ENCODE measurements around the gene TNFRSF8. TPM values are rescaled to one million over a fixed set of nuclear protein-coding genes. Genes with fewer than 3 reads are reported as not detected.

The TNFRSF8 gene
- total and polyA plus RNA-seq, 2 donors (not counting 1 experiment from before 2014, with no cell fraction given): 0.05 TPM; not detected in 1

DNA sequence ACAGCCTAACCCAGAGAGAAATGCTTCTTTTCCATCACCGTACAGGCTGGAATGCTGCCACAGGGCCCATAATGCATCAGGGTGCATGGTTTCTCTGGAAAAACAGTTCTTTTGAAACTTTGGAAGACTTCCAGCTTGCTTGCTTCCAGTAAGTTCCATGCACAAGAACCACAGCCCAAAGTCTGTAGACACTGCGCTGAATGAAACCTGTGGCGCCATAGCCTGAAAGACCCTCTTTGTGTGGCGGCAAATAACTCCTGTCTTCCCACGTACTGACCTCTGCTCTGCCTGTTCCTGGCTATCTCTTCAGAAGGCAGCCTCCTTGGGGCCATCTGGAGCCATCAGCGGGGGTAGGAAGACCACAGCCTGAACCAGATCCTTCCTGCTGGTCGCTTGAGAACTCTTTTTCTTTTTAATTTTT lies 28.7 kb upstream of the TNFRSF8 start:
- H4K20me1 ChIP-seq (ENCODE audit: control insufficient read depth, extremely low read depth, insufficient read depth, low read length): no peaks in the 10 kb centered on the region
- no peaks in the 10 kb centered on the region for H3K27me3 ChIP-seq (ENCODE audit: control insufficient read depth, insufficient read depth, low read length)
- peaks cover 8% of the 10 kb centered on the region for H3K36me3 ChIP-seq (ENCODE audit: control insufficient read depth, insufficient read depth, low read length)
- H3K4me1 ChIP-seq (ENCODE audit: control insufficient read depth, extremely low read depth, insufficient read depth, low read length): no peaks in the 10 kb centered on the region
- TF ChIP-seq EZH2 (IDR thresholded peaks at IDR 0.05; ENCODE audit: low read length, missing control alignments): no peak
- TF ChIP-seq, protein P1, sequence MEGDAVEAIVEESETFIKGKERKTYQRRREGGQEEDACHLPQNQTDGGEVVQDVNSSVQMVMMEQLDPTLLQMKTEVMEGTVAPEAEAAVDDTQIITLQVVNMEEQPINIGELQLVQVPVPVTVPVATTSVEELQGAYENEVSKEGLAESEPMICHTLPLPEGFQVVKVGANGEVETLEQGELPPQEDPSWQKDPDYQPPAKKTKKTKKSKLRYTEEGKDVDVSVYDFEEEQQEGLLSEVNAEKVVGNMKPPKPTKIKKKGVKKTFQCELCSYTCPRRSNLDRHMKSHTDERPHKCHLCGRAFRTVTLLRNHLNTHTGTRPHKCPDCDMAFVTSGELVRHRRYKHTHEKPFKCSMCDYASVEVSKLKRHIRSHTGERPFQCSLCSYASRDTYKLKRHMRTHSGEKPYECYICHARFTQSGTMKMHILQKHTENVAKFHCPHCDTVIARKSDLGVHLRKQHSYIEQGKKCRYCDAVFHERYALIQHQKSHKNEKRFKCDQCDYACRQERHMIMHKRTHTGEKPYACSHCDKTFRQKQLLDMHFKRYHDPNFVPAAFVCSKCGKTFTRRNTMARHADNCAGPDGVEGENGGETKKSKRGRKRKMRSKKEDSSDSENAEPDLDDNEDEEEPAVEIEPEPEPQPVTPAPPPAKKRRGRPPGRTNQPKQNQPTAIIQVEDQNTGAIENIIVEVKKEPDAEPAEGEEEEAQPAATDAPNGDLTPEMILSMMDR (conservative IDR thresholded peaks at IDR 0.05 in 1 of 2, IDR thresholded peaks at IDR 0.05 in 1 of 2; ENCODE audit: low read depth in 1 of 2, low read length in 2 of 2): no peak
- H3K27ac ChIP-seq (ENCODE audit: insufficient read depth, low read length): no peak overlapping the region
- DNase-seq (ENCODE audit: low read depth in 2 of 2): peak; percentile 58 to 66
- H3K79me2 ChIP-seq (ENCODE audit: control insufficient read depth, insufficient read depth, low read length): no peaks in the 10 kb centered on the region
- no peak overlapping the region for H3K4me3 ChIP-seq (replicated peaks in 1 of 4; ENCODE audit: control extremely low read depth in 1 of 4, insufficient read depth in 1 of 4, low read depth in 3 of 4, low read length in 4 of 4)
- no peaks in the 10 kb centered on the region for H3K9me3 ChIP-seq (ENCODE audit: control insufficient read depth, insufficient read depth, low read depth, low read length)
- H2AFZ ChIP-seq (ENCODE audit: low read length): no peak overlapping the region
- H3K4me2 ChIP-seq (ENCODE audit: extremely low read depth, insufficient read depth, low read length): no peak overlapping the region
- H3K9ac ChIP-seq (ENCODE audit: insufficient read depth, low read length): no peak overlapping the region

DNA sequence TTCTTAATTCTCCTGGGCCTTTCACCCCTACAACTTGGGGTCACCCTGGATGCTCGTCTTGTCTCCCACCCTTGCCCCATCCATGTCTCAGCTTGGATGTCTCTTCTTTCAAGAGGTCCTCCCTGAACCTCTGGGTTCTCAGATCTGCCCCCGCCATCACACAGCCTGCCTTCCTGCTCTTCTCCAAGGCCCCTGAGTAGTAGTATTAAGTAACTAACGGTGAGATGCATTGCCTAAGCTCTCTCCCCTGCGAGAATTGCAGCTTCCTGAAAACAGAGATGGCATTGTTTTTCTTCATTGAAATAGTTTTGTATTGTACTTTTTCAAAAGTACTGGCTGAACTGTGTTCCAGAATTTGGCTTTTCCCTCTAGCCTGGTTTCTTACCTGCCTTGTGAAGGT lies 27.8 kb upstream of the TNFRSF8 start:
- no peaks in the 10 kb centered on the region for H3K27me3 ChIP-seq (ENCODE audit: control insufficient read depth, insufficient read depth, low read length)
- no peak overlapping the region for H3K4me2 ChIP-seq (ENCODE audit: extremely low read depth, insufficient read depth, low read length)
- DNase-seq (ENCODE audit: low read depth in 2 of 2): no peak
- no peaks in the 10 kb centered on the region for H3K9me3 ChIP-seq (ENCODE audit: control insufficient read depth, insufficient read depth, low read depth, low read length)
- H4K20me1 ChIP-seq (ENCODE audit: control insufficient read depth, extremely low read depth, insufficient read depth, low read length): no peaks in the 10 kb centered on the region
- H3K27ac ChIP-seq (ENCODE audit: insufficient read depth, low read length): no peak overlapping the region
- no peak overlapping the region for H2AFZ ChIP-seq (ENCODE audit: low read length)
- no peaks in the 10 kb centered on the region for H3K79me2 ChIP-seq (ENCODE audit: control insufficient read depth, insufficient read depth, low read length)
- no peaks in the 10 kb centered on the region for H3K4me1 ChIP-seq (ENCODE audit: control insufficient read depth, extremely low read depth, insufficient read depth, low read length)
- no peak overlapping the region for H3K9ac ChIP-seq (ENCODE audit: insufficient read depth, low read length)
- peaks cover 2% of the 10 kb centered on the region for H3K36me3 ChIP-seq (ENCODE audit: control insufficient read depth, insufficient read depth, low read length)
- H3K4me3 ChIP-seq (replicated peaks in 1 of 4; ENCODE audit: control extremely low read depth in 1 of 4, insufficient read depth in 1 of 4, low read depth in 3 of 4, low read length in 4 of 4): no peak overlapping the region
- no peak for TF ChIP-seq EZH2 (IDR thresholded peaks at IDR 0.05; ENCODE audit: low read length, missing control alignments)
- TF ChIP-seq, protein P1 (conservative IDR thresholded peaks at IDR 0.05 in 1 of 2, IDR thresholded peaks at IDR 0.05 in 1 of 2; ENCODE audit: low read depth in 1 of 2, low read length in 2 of 2): no peak

DNA sequence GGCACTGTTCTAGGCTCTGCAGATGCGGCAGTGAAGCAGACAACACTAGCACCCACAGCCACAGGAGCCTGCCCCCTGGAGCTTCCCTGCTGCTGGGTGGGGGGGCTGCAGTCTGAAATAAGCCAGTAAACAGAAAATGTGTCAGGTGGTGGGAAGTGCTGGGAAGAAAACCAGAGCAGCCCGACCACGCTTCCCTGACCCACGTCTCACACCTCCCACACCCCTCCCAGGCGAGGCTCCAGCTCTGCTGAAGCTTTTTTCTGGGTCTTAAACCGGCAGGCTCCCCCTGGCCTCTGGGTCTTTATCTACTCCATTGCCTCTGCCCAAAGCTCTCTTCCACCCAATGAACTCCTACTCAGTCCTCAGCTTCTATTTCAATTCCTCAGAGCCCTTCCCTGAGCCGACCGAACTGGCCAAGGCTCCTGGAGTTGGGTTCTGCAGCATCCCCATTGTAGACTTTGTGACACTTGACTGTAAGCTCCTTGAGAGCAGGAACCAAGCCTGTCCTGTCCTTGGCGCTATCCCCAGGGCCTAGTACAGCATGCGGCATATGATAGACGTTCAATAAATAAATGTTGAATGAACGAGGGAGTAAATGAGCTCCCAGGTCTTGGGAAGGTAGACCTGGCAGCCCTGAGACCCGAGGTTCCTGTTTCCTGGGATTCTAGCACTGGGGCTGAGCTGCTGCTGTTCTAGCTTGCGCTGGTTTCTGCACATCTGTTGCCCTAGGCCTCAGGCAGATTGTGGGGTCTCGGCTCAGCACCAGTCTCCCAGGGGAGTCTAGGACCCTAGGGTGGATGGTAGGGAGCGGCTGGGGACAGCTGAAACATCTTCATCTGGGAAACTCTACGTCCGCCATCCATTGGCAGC lies 25.4 kb upstream of the TNFRSF8 start:
- H3K79me2 ChIP-seq (ENCODE audit: control insufficient read depth, insufficient read depth, low read length): no peaks in the 10 kb centered on the region
- no peaks in the 10 kb centered on the region for H3K36me3 ChIP-seq (ENCODE audit: control insufficient read depth, insufficient read depth, low read length)
- no peak for DNase-seq (ENCODE audit: low read depth in 2 of 2)
- H3K4me3 ChIP-seq (replicated peaks in 1 of 4; ENCODE audit: control extremely low read depth in 1 of 4, insufficient read depth in 1 of 4, low read depth in 3 of 4, low read length in 4 of 4): no peak overlapping the region
- H3K4me2 ChIP-seq (ENCODE audit: extremely low read depth, insufficient read depth, low read length): no peak overlapping the region
- H3K9me3 ChIP-seq (ENCODE audit: control insufficient read depth, insufficient read depth, low read depth, low read length): no peaks in the 10 kb centered on the region
- H3K27me3 ChIP-seq (ENCODE audit: control insufficient read depth, insufficient read depth, low read length): no peaks in the 10 kb centered on the region
- no peak overlapping the region for H3K9ac ChIP-seq (ENCODE audit: insufficient read depth, low read length)
- TF ChIP-seq EZH2 (IDR thresholded peaks at IDR 0.05; ENCODE audit: low read length, missing control alignments): no peak
- TF ChIP-seq, protein P1 (conservative IDR thresholded peaks at IDR 0.05 in 1 of 2, IDR thresholded peaks at IDR 0.05 in 1 of 2; ENCODE audit: low read depth in 1 of 2, low read length in 2 of 2): no peak
- peaks cover 2% of the 10 kb centered on the region for H3K4me1 ChIP-seq (ENCODE audit: control insufficient read depth, extremely low read depth, insufficient read depth, low read length)
- H2AFZ ChIP-seq (ENCODE audit: low read length): no peak overlapping the region
- no peaks in the 10 kb centered on the region for H4K20me1 ChIP-seq (ENCODE audit: control insufficient read depth, extremely low read depth, insufficient read depth, low read length)
- no peak overlapping the region for H3K27ac ChIP-seq (ENCODE audit: insufficient read depth, low read length)
